NCI-H82 treated with DMSO at 0.1 percent for 48 hours (cell line): Measurements from ENCODE around the gene RIC8A.

Experiments
- DNase-seq: peaks from one replicate; lab custom pipeline; 2025; ENCODE audit not compliant: unreplicated experiment; lab: John Stamatoyannopoulos, UW

RIC8A gene

DNA sequence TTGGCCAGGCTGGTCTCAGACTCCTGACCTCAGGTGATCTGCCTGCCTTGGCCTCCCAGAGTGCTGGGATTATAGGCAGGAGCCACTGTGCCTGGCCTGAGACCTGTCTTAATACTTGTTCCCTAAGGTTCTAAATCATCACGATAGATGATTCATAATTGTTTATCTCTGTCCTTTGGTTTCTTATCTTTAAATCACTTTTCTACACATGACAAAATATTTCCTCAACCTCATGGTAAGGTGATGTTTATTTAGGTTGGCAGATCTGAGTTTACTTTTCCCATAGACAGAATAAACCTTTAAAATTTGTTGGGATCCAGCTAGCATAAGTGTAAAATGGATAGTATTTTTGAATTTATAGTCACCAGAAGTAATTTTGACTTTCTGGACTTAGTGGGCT is 32.8 kb downstream of the RIC8A start:
- no peak for DNase-seq

DNA sequence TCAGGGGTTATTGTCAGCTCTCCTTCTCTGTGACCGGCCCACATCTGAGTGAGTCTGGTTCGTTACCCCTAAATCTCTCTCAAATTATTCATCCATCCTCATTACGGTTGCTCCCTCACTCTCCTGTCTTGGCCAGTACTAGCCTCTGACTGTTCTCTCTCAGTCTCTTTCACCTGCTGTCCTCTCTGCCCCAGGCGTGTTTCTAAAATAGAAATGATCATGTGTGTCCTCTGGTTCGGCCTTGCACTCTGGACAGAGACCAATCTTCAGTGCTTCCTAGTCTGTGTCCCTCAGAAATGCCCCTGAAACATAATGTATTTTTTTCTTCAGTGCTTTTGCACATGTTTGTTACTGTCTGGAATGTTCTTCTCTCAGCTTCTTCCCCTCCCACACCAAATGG is 34.1 kb downstream of the RIC8A start:
- no peak for DNase-seq

DNA sequence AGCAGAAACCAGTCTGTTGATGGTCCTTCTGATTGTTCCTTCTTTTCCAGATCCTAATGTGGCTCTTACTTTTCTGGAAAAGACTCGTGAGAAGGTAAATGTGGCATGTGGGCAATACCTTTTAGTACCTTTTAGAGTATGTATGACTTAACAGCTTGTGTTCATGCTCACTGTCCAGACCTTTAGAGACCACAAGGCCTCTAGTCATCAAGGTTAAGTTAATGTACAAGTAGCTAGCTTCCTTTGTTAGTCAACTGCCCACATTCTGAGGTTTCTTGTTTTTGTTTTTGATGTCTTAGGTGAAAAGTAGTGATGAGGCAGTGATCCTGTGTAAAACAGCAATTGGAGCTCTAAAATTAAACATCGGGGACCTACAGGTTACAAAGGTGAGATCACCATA is 36.9 kb downstream of the RIC8A start:
- DNase-seq, result no peak

DNA sequence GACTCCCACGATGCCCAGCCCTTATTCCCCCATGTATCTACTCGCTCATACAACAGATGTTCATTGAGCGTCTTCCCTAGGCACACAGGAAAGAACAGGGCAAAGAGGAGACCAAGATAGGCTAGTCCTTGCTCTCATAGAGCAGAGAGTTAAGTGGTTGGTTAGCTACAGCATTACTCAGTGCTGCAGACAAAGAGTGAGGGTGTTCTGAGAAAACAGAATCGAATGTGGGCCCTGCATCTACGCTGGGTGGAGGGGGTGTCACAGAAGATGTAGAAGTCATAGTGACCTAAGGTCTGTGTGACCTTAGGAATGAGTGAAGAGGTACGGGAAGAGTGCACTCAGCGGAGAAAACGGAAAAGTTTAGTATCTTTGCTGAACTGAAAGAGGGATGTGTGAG is 41.6 kb downstream of the RIC8A start:
- DNase-seq, result no peak

DNA sequence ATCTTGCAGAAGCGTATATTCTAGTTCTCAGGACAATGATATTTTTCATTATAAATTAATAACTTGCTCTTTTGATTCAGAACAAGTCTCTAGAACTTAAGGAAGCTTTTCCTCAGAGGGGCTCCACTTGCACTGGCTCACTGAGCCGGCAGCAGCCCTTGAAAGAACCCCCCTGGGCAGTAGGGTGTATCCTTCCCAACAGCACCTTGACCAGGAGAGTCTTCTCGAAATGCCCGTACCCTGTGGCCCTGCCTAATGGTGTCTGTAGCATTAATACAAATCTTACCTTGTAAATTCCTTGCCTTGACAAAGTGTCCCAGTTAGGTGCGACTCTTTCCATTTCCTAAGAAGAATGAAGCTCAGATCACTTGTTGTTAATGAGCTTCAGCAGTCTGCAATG is 42.8 kb downstream of the RIC8A start:
- no peak for DNase-seq

DNA sequence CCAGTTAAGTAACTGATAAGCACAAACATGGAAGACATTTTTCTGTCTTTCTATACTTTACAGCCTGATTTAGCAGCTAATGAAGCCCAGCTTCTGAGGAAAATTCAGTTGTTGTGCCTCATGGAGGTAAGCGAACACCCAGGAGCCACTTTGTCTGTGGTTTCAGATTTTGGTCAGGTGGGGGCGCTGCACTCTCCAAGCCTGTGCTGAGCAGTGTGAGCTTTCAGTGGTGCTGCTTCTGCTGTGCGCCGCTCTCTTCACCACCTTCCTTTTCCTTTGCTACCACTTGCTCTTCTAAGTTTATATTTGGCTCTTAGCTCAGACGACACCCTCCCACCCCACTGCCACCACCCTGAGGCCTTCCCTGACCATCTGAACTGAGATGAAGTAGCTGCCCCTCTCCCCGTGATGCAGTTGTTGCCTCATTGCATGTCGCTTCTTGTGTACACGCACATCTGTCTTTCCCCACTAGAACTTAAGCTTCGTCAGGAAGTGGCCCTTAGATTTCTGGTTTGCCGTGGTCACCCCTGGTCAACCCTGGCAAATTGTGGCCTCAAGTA is 43.3 kb downstream of the RIC8A start:
- DNase-seq, result no peak

DNA sequence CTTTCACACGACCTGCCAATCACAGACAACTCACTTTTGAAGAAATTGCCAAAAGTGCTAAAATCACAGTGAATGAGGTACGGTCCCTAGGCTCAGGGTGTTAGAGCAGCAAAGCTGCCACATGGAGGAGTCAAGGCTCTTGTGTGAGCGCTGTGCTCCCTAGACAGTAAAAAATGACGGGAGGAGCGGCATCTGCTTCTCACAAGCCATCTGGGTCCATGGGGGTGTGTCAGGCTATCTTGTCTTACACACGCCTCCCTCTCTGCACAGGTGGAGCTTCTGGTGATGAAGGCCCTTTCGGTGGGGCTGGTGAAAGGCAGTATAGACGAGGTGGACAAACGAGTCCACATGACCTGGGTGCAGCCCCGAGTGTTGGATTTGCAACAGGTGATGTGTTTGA is 44.0 kb downstream of the RIC8A start:
- no peak for DNase-seq

DNA sequence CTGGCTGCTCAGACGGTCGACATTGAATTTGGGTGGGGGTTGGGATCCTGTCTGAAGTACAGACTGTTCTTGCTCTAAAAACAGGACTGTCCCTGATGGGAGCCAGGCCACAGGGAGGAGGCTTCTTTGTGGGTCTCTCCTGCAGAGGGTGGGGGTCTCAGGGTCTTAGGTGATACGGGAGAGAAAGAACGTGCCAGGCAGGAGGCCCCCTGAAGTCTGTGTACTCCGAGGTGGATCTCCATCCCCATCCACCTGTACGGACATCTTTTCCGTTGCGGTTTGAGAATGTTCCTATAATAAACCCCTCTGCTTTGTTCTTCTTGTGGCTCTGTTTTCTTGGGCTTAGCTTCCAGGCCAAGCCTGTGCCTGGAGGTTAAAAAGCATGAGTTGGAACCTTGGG is 45.2 kb downstream of the RIC8A start:
- no peak for DNase-seq

DNA sequence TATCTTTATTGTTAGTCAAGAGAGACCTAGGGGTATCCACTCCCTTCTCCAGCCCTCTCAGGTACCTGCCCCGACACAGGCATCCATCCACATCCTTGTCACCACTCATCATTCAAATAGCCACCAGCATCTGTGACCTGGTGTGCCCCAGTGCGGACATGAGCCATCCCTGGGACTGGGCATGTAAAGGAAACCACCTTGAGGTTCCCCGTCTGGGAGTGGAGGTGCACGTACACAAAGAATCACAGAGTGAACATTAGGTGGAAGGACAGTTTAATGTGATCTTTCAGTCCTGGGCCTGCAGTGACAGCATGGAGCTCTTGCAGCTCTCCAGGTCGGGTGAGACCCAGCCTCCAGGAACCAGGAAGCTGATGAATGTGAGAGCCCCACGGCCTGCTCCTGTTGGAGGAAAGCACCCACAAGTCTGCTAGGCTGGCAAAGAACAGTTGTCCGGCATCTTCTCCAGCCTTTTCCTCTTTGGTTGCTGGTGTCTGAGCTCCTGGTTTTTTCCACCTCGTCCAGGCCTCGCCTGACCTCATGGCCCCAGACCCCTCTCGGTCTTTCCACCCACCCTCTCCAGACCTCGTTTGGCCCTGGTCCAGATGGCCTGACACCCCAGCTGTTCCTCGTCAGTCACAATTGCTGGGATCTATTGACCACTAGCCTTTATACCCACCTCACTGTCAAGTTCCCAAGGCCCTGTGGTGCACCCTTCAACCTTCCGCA is 45.8 kb downstream of the RIC8A start:
- DNase-seq, result no peak

DNA sequence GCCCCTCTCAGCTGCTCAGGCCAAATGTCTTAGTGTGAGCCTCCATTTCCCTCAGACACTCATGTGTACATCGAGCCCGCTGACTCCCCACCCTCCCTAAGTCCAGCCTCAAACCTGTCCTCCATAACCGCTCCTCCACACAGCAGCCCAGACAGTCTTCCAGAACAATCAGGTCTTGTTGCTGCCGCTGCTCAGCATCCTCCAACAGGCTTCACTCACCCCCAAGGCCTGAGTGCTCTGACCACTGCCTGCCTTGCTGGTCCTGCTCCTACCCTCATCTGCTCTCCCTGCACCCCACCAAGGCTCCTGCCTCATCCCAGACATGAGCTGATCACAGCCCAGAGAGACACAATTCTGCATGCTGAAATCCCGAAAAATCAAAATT is 46.4 kb downstream of the RIC8A start:
- no peak for DNase-seq

DNA sequence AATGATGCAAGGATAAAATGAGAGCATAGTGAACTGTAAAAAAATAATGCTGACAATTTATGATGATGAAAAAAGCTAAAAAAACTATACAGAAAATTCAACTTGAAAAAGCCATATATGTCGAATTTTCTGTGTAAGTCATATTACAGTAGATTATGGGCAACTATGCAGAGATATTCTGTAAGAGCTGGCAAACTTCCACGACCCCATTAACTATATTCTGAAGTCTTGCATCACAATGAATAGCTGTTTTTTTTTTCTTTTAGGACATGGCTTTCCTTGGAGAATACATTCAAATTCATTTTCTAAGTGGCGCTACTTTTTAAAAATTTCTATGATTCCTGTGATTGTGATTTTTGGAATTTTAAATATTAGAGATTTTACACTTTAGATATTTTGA is 47.7 kb downstream of the RIC8A start:
- no peak for DNase-seq

DNA sequence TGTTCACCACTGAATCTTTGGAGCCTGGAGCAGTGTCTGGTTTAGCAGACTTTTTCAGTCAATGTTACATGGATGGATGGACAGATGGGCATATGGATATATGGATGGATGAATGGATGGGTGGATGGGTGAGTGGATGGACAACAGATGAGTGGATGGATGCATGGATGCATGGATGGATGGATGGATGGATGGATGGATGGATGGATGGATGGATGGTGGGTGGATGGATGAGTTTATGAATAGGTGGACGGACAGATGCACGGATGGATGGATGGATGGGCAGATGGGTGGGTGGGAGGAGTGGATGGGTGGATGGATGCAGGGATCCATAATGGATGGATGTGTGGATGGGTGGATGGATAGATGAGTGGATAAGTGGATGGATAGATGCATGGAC is 48.3 kb downstream of the RIC8A start:
- DNase-seq, result no peak

DNA sequence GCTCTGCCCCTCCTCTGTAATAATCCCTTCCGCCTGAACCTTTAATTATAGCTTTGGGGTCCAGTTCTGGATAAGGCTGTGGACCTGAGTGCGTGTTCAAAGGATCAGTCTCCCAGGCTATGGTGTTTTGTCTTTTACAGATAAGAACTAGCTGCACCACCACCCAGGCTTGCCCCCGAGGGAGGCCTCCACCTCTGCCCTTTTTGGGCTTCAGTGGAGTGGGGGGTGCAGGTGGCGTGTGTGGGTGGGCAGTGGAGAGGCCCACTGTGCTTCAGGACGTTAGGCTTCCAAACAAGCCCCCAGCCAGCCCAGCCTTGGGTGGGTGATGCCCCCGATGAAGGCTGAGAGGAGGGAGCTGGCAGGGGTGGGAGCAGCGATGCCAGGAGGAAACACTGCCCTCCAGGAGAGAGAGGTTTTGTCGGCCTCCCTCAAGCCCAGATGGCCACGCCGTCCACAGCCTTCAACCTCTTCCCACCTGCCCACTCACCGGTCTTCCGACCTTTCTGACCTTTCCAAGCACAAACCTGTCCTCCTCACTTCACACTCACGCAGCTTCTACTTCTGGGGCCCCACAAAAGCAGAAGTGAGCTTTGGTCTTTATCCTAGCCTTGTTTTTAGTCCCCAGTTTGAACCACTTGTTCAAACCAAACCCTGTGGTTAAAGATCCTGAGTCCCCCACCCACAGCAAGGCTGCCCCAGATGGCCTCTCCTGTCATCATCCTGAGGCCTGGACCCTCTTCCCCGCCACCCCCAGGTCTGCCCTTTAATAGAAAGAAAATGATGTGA is 49.6 kb downstream of the RIC8A start:
- no peak for DNase-seq

DNA sequence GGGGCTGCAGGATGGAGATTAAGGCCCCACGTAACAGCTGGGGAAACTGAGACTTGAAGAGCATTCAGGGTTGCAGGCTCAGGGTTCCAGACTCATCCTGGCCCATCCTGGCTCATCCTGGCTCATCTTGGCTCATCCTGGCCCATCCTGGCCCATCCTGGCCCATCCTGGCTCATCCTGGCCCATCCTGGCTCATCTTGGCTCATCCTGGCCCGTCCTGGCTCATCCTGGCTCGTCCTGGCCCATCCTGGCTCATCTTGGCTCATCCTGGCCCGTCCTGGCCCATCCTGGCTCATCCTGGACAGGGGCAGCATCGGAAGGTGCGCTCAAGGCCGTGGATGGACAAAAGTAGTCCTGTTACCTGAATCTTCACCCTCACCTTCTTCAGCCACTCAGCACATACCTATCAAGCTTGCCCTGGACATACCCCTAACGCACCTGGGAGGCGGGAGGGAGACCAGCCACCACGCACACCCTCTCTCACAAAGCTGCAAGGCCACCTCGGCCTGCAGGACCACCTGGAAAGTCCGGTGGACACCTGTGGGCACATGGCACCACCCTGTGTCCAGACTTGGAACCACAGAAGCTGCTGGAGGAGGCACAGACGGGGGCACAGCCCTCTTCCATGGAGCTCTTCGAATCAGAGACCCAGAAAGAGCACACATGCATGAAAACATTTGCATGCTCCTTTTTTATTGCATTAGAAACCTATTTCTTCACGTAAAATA is 50.4 kb downstream of the RIC8A start:
- DNase-seq, result no peak

DNA sequence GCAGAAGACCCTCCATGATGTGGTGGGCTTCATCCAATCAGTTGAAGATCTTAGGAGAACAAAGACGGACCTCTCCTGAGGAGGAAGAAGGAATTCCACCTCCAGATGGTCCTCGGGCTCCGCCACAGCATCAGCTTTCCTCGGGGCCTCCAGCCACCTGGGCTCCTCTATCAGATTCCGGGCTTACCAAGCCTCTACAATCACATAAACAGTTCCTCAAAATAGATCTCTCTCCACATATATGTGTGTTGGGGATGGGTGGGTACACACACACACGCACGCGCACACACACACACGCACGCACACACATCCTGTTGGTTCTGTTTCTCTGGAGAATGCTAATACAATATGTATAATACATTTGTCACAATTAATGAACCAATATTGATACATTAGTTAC is 51.9 kb downstream of the RIC8A start:
- DNase-seq, result no peak

DNA sequence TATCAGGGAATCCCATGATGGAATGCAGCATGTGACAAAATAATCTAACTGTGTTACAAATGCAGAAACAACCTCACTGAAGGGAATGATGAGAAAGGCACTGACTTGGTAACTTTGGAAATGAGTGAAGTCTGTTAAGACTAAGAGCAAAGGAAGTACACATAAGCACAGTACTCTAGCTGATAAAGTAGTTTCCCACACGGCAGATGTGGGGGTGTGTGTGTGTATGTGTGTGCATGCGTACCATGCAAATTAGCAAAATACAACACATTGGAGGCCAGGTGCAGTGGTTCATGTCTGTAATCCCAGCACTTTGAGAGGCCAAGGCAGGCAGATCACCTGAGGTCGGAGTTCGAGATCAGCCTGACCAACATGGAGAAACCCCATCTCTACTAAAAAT is 54.1 kb downstream of the RIC8A start:
- DNase-seq, result no peak
